ENCODE measurements around the gene PRCD.
"Not testable (repeated sequence)": the region's sequence is repeated elsewhere in the genome, so short reads cannot be mapped to it uniquely, and the experiment has no call there.

PRCD gene

DNA sequence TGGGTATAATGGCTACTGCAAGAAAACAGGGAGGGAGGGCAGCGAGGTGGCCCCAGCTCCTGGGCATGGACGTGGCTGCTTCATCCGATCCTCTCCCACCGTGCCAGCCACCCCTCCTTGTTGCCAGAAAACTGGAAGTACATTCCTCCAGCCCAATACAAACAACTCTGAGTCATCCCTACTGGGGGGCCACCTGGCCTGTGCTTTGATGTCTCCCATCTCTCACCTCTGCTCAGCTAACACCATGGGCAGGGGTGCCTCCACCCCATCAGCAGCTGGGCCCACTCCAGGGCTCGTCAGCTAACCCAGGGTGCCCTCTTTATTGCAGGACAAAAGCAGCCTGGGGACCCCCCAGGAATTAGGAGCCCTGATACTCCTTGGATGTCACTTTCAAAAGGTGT is 40.6 kb upstream of the PRCD start:
- peaks cover 69% of the 10 kb centered on the region for H3K27me3 ChIP-seq (ENCODE audit: insufficient read depth, low read length)
- H2AFZ ChIP-seq (ENCODE audit: low read depth, low read length): no peak overlapping the region
- H3K36me3 ChIP-seq (ENCODE audit: insufficient read depth, low read length): no peaks in the 10 kb centered on the region
- H3K4me1 ChIP-seq (ENCODE audit: insufficient read depth, low read length): peaks cover 17% of the 10 kb centered on the region
- H3K9me3 ChIP-seq (ENCODE audit: low read length): no peaks in the 10 kb centered on the region
- no peak overlapping the region for H3K4me3 ChIP-seq (ENCODE audit: low read length)

- Histone ChIP-seq H3K4me3 (ENCODE audit: low read length) (no peak overlapping the region), H2AFZ (ENCODE audit: low read depth, low read length) (no peak overlapping the region), H3K9me3 (ENCODE audit: low read length) (no peaks in the 10 kb centered on the region), H3K36me3 (ENCODE audit: insufficient read depth, low read length) (no peaks in the 10 kb centered on the region), H3K4me1 (ENCODE audit: insufficient read depth, low read length) (peaks cover 17% of the 10 kb centered on the region), H3K27me3 (ENCODE audit: insufficient read depth, low read length) (peaks cover 63% of the 10 kb centered on the region)
Observed at GRCh38 chr17:76500074-76500746, 39.6 kb upstream of the PRCD start.

DNA sequence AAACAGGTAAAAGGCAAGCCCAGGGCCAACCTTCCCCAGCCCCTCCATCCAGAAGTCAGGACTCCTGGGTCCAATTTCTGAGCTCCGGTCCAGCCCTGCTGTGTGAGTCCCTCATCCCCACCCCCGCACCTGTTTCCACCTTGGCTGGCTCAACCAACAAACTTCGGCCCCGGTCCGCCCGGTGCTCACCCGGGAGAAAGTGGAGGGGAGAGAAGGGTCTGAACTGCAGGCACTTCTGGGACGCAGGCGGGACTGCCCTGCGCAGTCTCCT is 39.2 kb upstream of the PRCD start:
- peaks cover 58% of the 10 kb centered on the region for H3K27me3 ChIP-seq (ENCODE audit: insufficient read depth, low read length)
- H3K9me3 ChIP-seq (ENCODE audit: low read length): no peaks in the 10 kb centered on the region
- no peak overlapping the region for H3K4me3 ChIP-seq (ENCODE audit: low read length)
- no peak overlapping the region for H2AFZ ChIP-seq (ENCODE audit: low read depth, low read length)
- no peaks in the 10 kb centered on the region for H3K36me3 ChIP-seq (ENCODE audit: insufficient read depth, low read length)
- H3K4me1 ChIP-seq (ENCODE audit: insufficient read depth, low read length): peaks cover 17% of the 10 kb centered on the region

- no peak within 1 kb of the TSS for H2AFZ ChIP-seq (ENCODE audit: low read depth, low read length)
- peaks cover 17% of the 10 kb centered on the region for H3K4me1 ChIP-seq (ENCODE audit: insufficient read depth, low read length)
- peaks cover 53% of the 10 kb centered on the region for H3K27me3 ChIP-seq (ENCODE audit: insufficient read depth, low read length)
- H3K4me3 ChIP-seq (ENCODE audit: low read length): peak within 1 kb of the TSS; percentile 22
- no peaks in the 10 kb centered on the region for H3K9me3 ChIP-seq (ENCODE audit: low read length)
- no peaks in the 10 kb centered on the region for H3K36me3 ChIP-seq (ENCODE audit: insufficient read depth, low read length)
Observed at GRCh38 chr17:76501018-76501826, 38.6 kb upstream of the PRCD start, which contains the start of gene RHBDF2. TSS of gene RHBDF2 (minus strand) at chr17:76501423. CDS start at chr17:76481524, 19,899 bp downstream.

DNA sequence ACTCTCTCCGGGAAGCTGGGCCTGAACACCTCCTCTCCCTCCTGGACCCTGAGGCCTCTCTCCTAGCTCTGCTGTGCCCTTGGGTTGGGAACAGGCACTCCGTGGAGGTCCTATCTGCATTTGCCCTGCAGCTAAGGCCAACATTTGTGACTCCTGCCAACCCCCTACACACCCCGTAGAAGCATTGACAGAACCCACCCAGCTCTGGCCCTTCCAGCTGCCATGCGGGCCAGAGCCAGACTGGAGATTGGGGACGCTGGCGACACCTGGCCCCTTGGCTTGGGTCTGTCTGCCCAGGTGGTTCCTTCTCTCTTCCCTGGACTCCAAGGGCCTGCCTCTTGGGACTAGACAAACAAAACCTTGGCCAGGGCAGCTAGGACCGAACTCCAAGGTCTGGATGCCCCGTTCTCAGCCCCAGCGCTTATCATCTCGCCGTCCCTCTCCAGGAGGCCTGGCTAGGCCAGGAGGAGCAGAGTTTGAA is 38.0 kb upstream of the PRCD start:
- H3K4me3 ChIP-seq (ENCODE audit: low read length): peak overlapping the region; percentile 22
- H3K9me3 ChIP-seq (ENCODE audit: low read length): no peaks in the 10 kb centered on the region
- H3K4me1 ChIP-seq (ENCODE audit: insufficient read depth, low read length): peaks cover 17% of the 10 kb centered on the region
- H3K36me3 ChIP-seq (ENCODE audit: insufficient read depth, low read length): no peaks in the 10 kb centered on the region
- H2AFZ ChIP-seq (ENCODE audit: low read depth, low read length): no peak overlapping the region
- H3K27me3 ChIP-seq (ENCODE audit: insufficient read depth, low read length): peaks cover 54% of the 10 kb centered on the region

GRCh38 chr17:76502341-76503211 is 37.3 kb upstream of the PRCD start:
- Histone ChIP-seq H3K36me3 (ENCODE audit: insufficient read depth, low read length) (no peaks in the 10 kb centered on the region), H2AFZ (ENCODE audit: low read depth, low read length) (no peak overlapping the region), H3K9me3 (ENCODE audit: low read length) (no peaks in the 10 kb centered on the region), H3K27me3 (ENCODE audit: insufficient read depth, low read length) (peaks cover 56% of the 10 kb centered on the region), H3K4me1 (ENCODE audit: insufficient read depth, low read length) (peaks cover 17% of the 10 kb centered on the region), H3K4me3 (ENCODE audit: low read length) (no peak overlapping the region)

DNA sequence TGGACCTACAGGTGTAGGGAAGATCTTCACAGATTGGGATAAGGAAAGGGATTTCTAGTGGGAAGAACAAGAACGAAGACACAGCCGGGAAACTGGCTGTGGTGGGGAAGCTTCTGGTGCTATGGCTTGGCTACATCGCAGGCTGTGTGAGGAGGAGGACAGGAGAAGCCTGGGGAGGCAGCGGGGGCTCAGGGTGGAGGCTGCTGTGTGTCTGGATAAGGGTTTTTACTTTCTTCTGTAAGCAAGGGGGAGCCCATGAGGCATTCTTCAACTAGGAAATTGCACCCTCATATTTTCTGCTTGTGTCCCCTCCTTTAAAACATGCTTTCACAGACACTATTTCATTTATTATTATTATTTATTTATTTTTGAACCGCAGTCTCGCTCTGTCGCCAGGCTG is 35.7 kb upstream of the PRCD start:
- no peaks in the 10 kb centered on the region for H3K9me3 ChIP-seq (ENCODE audit: low read length)
- H3K4me3 ChIP-seq (ENCODE audit: low read length): no peak overlapping the region
- H3K36me3 ChIP-seq (ENCODE audit: insufficient read depth, low read length): no peaks in the 10 kb centered on the region
- H2AFZ ChIP-seq (ENCODE audit: low read depth, low read length): no peak overlapping the region
- H3K4me1 ChIP-seq (ENCODE audit: insufficient read depth, low read length): peaks cover 6% of the 10 kb centered on the region
- H3K27me3 ChIP-seq (ENCODE audit: insufficient read depth, low read length): peaks cover 56% of the 10 kb centered on the region

GRCh38 chr17:76506408-76507345 is 33.2 kb upstream of the PRCD start:
- Histone ChIP-seq H3K4me3 (ENCODE audit: low read length) (no peak overlapping the region), H3K4me1 (ENCODE audit: insufficient read depth, low read length) (peaks cover 4% of the 10 kb centered on the region), H3K27me3 (ENCODE audit: insufficient read depth, low read length) (peaks cover 31% of the 10 kb centered on the region), H3K36me3 (ENCODE audit: insufficient read depth, low read length) (no peaks in the 10 kb centered on the region), H2AFZ (ENCODE audit: low read depth, low read length) (no peak overlapping the region), H3K9me3 (ENCODE audit: low read length) (no peaks in the 10 kb centered on the region)

DNA sequence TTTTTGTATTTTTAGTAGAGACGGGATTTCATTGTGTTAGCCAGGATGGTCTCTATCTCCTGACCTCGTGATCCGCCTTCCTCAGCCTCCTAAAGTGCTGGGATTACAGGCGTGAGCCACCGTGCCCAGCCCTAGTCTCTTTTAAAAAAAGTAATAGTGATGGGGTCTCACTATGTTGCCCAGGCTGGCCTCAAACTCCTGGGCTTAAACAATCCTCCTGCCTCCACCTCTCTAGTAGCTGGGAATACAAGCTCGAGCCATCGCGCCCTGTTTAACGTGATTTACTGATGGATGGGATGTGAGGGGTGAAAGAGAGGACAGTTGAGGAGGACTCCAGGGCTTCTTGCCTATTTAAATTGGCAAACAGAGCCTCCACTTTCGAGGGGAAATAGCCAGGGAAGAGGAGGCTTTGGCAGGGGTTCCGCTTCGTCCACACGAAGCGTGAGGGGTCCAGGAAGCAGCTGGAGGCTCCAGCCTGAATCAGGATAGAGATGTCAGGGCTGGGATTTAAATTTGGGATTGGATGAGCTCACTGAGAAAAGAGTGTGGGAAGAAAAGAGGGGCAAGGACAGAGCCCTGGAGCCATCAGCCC is 31.3 kb upstream of the PRCD start:
- H3K27me3 ChIP-seq (ENCODE audit: insufficient read depth, low read length): peaks cover 18% of the 10 kb centered on the region
- not testable (repeated sequence) for H3K4me3 ChIP-seq (ENCODE audit: low read length); H2AFZ ChIP-seq (ENCODE audit: low read depth, low read length); H3K4me1 ChIP-seq (ENCODE audit: insufficient read depth, low read length); H3K36me3 ChIP-seq (ENCODE audit: insufficient read depth, low read length); H3K9me3 ChIP-seq (ENCODE audit: low read length)

DNA sequence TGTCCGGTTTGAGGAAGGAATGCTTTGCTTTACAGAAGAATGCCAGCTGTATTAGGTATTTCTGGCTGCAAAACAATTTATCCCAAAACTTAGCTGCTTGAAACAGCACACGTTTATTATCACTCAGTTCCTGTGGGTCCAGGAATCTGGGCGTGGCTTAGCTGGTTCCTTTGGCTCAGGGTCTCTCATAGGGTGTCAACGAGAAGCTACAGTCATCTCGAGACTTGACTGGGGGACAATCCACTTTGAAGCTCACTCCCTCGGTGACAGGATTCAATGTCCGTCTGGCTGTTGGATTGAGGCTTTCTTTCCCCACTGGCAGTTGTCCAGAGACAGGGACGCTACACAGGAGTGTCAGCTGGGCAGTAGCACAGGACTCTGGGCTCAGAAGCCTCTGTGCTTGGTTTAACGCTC is 29.0 kb upstream of the PRCD start:
- Histone ChIP-seq H3K9me3 (ENCODE audit: low read length) (no peaks in the 10 kb centered on the region), H3K4me3 (ENCODE audit: low read length) (no peak overlapping the region), H2AFZ (ENCODE audit: low read depth, low read length) (no peak overlapping the region), H3K36me3 (ENCODE audit: insufficient read depth, low read length) (no peaks in the 10 kb centered on the region), H3K4me1 (ENCODE audit: insufficient read depth, low read length) (no peaks in the 10 kb centered on the region), H3K27me3 (ENCODE audit: insufficient read depth, low read length) (peaks cover 21% of the 10 kb centered on the region)

GRCh38 chr17:76511668-76512365 is 28.0 kb upstream of the PRCD start:
- peaks cover 17% of the 10 kb centered on the region for H3K27me3 ChIP-seq (ENCODE audit: insufficient read depth, low read length)
- no peaks in the 10 kb centered on the region for H3K4me1 ChIP-seq (ENCODE audit: insufficient read depth, low read length)
- H3K4me3 ChIP-seq (ENCODE audit: low read length): no peak overlapping the region
- H2AFZ ChIP-seq (ENCODE audit: low read depth, low read length): no peak overlapping the region
- no peaks in the 10 kb centered on the region for H3K36me3 ChIP-seq (ENCODE audit: insufficient read depth, low read length)
- H3K9me3 ChIP-seq (ENCODE audit: low read length): no peaks in the 10 kb centered on the region
